ENCODE measurements around the gene HKDC1.

The HKDC1 gene

DNA sequence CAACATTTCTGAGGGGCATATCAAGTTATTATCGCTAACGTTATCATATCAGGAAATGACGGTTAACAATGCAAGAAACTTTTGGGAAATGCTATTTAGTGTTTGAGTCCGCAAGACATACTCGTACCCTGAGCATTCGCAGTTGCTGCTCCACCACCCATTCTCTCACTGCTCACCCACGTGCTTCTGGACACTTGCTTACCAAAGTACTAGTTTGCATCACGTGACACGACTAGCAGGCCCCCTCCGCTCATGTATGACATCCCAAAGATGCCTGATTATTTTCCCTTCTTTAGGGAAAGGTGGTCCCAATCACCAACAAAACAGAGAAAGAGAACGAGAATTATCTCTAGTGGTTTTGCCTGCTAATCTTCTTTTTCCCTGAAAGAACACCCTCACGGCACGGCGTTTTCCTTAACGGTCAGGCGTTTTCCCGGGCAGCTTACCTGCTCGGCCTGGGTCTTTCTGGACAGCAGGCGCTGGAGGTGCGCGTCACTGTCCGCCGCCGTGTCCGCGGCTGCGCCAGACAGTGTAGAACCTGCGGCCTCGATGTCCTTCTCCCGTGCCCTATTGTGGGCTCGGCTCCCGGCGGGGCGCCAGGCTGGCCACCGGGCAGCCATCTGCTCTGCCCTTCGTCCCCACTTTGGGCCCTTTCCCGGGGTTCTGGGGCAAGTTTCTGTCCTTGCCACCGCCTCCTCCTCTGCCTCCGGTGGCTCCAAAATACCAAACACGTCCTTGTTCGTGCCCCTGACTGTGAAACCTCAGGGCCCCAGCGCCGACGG, 40.2 kb upstream of the HKDC1 start, which contains the start of gene SUPV3L1 (continued):
- TF ChIP-seq, protein P1, sequence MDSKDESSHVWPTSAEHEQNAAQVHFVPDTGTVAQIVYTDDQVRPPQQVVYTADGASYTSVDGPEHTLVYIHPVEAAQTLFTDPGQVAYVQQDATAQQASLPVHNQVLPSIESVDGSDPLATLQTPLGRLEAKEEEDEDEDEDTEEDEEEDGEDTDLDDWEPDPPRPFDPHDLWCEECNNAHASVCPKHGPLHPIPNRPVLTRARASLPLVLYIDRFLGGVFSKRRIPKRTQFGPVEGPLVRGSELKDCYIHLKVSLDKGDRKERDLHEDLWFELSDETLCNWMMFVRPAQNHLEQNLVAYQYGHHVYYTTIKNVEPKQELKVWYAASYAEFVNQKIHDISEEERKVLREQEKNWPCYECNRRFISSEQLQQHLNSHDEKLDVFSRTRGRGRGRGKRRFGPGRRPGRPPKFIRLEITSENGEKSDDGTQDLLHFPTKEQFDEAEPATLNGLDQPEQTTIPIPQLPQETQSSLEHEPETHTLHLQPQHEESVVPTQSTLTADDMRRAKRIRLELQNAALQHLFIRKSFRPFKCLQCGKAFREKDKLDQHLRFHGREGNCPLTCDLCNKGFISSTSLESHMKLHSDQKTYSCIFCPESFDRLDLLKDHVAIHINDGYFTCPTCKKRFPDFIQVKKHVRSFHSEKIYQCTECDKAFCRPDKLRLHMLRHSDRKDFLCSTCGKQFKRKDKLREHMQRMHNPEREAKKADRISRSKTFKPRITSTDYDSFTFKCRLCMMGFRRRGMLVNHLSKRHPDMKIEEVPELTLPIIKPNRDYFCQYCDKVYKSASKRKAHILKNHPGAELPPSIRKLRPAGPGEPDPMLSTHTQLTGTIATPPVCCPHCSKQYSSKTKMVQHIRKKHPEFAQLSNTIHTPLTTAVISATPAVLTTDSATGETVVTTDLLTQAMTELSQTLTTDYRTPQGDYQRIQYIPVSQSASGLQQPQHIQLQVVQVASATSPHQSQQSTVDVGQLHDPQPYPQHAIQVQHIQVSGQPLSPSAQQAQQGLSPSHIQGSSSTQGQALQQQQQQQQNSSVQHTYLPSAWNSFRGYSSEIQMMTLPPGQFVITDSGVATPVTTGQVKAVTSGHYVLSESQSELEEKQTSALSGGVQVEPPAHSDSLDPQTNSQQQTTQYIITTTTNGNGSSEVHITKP (tag by site-specific recombination; IDR thresholded peaks at IDR 0.05) = no peak
- TF ChIP-seq ZNF777 (tag by site-specific recombination; IDR thresholded peaks at IDR 0.05; ENCODE audit: borderline replicate concordance) (0 out of 2 replicates have a peak, but pooled peaks have one; percentile 83), KLF7 (tag by site-specific recombination; IDR thresholded peaks at IDR 0.05; ENCODE audit: borderline replicate concordance) (0 out of 2 replicates have a peak, but pooled peaks have one; percentile 45), ZNF843 (tag by site-specific recombination; IDR thresholded peaks at IDR 0.05) (peak; percentile 64), ZNF394 (tag by site-specific recombination; IDR thresholded peaks at IDR 0.05; ENCODE audit: borderline replicate concordance) (peak; percentile 69; the same call in 1 of the 2 replicates), BCL11B (tag by site-specific recombination; IDR thresholded peaks at IDR 0.05; ENCODE audit: low read depth) (peak; percentile 86), ZBTB8A (tag by site-specific recombination; IDR thresholded peaks at IDR 0.05) (peak; percentile 86), SALL2 (tag by site-specific recombination; IDR thresholded peaks at IDR 0.05; ENCODE audit: borderline replicate concordance) (no peak), SETDB1 (IDR thresholded peaks at IDR 0.05; ENCODE audit: insufficient read length, low read length) (no peak), ZNF624 (tag by site-specific recombination; IDR thresholded peaks at IDR 0.05) (no peak), ZNF837 (tag by site-specific recombination; IDR thresholded peaks at IDR 0.05) (no peak), ZNF239 (tag by site-specific recombination; IDR thresholded peaks at IDR 0.05) (no peak), ZNF133 (tag by site-specific recombination; IDR thresholded peaks at IDR 0.05) (no peak)
- TF ChIP-seq, protein P2, sequence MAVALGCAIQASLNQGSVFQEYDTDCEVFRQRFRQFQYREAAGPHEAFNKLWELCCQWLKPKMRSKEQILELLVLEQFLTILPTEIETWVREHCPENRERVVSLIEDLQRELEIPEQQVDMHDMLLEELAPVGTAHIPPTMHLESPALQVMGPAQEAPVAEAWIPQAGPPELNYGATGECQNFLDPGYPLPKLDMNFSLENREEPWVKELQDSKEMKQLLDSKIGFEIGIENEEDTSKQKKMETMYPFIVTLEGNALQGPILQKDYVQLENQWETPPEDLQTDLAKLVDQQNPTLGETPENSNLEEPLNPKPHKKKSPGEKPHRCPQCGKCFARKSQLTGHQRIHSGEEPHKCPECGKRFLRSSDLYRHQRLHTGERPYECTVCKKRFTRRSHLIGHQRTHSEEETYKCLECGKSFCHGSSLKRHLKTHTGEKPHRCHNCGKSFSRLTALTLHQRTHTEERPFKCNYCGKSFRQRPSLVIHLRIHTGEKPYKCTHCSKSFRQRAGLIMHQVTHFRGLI (tag by site-specific recombination; IDR thresholded peaks at IDR 0.05) = peak; percentile 15; the same call in 1 of the 2 replicates
- TF ChIP-seq, protein P3, sequence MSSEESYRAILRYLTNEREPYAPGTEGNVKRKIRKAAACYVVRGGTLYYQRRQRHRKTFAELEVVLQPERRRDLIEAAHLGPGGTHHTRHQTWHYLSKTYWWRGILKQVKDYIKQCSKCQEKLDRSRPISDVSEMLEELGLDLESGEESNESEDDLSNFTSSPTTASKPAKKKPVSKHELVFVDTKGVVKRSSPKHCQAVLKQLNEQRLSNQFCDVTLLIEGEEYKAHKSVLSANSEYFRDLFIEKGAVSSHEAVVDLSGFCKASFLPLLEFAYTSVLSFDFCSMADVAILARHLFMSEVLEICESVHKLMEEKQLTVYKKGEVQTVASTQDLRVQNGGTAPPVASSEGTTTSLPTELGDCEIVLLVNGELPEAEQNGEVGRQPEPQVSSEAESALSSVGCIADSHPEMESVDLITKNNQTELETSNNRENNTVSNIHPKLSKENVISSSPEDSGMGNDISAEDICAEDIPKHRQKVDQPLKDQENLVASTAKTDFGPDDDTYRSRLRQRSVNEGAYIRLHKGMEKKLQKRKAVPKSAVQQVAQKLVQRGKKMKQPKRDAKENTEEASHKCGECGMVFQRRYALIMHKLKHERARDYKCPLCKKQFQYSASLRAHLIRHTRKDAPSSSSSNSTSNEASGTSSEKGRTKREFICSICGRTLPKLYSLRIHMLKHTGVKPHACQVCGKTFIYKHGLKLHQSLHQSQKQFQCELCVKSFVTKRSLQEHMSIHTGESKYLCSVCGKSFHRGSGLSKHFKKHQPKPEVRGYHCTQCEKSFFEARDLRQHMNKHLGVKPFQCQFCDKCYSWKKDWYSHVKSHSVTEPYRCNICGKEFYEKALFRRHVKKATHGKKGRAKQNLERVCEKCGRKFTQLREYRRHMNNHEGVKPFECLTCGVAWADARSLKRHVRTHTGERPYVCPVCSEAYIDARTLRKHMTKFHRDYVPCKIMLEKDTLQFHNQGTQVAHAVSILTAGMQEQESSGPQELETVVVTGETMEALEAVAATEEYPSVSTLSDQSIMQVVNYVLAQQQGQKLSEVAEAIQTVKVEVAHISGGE (tag by site-specific recombination; conservative IDR thresholded peaks at IDR 0.05; ENCODE audit: low read depth) = 0 out of 2 replicates have a peak, but pooled peaks have one; percentile 21
- TF ChIP-seq, protein P4, sequence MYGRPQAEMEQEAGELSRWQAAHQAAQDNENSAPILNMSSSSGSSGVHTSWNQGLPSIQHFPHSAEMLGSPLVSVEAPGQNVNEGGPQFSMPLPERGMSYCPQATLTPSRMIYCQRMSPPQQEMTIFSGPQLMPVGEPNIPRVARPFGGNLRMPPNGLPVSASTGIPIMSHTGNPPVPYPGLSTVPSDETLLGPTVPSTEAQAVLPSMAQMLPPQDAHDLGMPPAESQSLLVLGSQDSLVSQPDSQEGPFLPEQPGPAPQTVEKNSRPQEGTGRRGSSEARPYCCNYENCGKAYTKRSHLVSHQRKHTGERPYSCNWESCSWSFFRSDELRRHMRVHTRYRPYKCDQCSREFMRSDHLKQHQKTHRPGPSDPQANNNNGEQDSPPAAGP (tag by site-specific recombination; IDR thresholded peaks at IDR 0.05) = 0 out of 2 replicates have a peak, but pooled peaks have one; percentile 77
- TF ChIP-seq, protein P5, sequence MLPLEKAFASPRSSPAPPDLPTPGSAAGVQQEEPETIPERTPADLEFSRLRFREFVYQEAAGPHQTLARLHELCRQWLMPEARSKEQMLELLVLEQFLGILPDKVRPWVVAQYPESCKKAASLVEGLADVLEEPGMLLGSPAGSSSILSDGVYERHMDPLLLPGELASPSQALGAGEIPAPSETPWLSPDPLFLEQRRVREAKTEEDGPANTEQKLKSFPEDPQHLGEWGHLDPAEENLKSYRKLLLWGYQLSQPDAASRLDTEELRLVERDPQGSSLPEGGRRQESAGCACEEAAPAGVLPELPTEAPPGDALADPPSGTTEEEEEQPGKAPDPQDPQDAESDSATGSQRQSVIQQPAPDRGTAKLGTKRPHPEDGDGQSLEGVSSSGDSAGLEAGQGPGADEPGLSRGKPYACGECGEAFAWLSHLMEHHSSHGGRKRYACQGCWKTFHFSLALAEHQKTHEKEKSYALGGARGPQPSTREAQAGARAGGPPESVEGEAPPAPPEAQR (tag by site-specific recombination; IDR thresholded peaks at IDR 0.05) = peak; percentile 86; the same call in 1 of the 2 replicates
- TF ChIP-seq, protein P6, sequence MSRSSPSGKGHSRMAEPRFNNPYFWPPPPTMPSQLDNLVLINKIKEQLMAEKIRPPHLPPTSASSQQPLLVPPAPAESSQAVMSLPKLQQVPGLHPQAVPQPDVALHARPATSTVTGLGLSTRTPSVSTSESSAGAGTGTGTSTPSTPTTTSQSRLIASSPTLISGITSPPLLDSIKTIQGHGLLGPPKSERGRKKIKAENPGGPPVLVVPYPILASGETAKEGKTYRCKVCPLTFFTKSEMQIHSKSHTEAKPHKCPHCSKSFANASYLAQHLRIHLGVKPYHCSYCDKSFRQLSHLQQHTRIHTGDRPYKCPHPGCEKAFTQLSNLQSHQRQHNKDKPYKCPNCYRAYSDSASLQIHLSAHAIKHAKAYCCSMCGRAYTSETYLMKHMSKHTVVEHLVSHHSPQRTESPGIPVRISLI (tag by site-specific recombination; IDR thresholded peaks at IDR 0.05) = no peak
- TF ChIP-seq, protein P7, sequence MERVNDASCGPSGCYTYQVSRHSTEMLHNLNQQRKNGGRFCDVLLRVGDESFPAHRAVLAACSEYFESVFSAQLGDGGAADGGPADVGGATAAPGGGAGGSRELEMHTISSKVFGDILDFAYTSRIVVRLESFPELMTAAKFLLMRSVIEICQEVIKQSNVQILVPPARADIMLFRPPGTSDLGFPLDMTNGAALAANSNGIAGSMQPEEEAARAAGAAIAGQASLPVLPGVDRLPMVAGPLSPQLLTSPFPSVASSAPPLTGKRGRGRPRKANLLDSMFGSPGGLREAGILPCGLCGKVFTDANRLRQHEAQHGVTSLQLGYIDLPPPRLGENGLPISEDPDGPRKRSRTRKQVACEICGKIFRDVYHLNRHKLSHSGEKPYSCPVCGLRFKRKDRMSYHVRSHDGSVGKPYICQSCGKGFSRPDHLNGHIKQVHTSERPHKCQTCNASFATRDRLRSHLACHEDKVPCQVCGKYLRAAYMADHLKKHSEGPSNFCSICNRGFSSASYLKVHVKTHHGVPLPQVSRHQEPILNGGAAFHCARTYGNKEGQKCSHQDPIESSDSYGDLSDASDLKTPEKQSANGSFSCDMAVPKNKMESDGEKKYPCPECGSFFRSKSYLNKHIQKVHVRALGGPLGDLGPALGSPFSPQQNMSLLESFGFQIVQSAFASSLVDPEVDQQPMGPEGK (tag by site-specific recombination; IDR thresholded peaks at IDR 0.05) = peak; percentile 37; the same call in 1 of the 2 replicates
- TF ChIP-seq, protein P8, sequence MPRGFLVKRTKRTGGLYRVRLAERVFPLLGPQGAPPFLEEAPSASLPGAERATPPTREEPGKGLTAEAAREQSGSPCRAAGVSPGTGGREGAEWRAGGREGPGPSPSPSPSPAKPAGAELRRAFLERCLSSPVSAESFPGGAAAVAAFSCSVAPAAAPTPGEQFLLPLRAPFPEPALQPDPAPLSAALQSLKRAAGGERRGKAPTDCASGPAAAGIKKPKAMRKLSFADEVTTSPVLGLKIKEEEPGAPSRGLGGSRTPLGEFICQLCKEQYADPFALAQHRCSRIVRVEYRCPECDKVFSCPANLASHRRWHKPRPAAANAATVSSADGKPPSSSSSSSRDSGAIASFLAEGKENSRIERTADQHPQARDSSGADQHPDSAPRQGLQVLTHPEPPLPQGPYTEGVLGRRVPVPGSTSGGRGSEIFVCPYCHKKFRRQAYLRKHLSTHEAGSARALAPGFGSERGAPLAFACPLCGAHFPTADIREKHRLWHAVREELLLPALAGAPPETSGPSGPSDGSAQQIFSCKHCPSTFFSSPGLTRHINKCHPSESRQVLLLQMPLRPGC (tag by site-specific recombination; IDR thresholded peaks at IDR 0.05) = peak; percentile 72; the same call in 1 of the 2 replicates
